ENCODE results near the gene SPRED1.

SPRED1 gene

GRCh38 chr15:38367476-38367875 is 114.8 kb downstream of the SPRED1 start:
- DNase-seq: no peak

DNA sequence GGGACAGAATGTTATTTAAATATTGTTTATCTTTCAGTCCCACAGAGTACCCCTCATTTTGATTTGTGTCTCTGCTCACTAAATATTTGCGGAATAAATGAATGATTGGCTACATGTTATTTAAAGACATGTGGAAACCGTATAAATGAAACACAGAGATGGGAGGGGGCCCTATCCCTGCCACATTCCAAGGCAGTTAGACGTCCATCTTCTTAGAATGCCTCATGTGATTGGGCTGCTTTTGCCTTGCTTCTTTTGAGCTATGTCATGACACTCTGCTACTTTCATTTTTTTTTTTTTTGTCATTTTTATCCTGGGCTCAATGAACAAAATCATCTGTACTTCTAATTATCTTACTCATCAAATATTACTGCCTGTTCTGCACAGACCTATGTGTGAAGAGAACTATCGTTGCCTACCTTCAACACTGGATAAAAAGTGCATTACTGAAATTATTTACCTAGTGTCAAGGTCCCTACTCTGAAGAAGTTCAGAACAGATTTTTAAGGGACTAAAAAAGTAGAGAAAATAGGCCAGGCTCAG is 117.4 kb downstream of the SPRED1 start:
- DNase-seq: no peak

DNA sequence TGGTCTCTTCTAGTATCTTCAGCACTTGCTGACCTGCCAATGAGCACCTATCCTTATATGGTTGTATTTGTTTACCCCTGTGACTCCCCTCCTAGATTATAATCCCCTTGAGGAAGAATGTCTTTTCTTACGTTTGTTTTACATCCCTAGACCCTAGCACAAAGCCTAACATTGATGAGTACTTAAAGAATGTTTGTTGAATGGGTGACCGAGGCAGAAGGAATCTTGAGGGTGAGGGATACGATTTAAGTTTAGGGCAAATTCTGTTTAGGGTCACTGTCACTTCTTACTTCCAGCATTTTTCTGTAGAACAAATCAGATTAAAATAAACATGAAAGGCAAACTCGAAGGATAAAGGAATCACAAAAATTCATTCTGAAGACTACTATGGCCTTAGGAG is 120.4 kb downstream of the SPRED1 start:
- no peak for DNase-seq

GRCh38 chr15:38374029-38374428 is 121.4 kb downstream of the SPRED1 start:
- DNase-seq: no peak

GRCh38 chr15:38374556-38374955 is 121.9 kb downstream of the SPRED1 start:
- DNase-seq: no peak

- DNase-seq: no peak
These were observed 123.4 kb downstream of the SPRED1 start for GRCh38 chr15:38376081-38376480.

- no peak for DNase-seq
These were observed 125.0 kb downstream of the SPRED1 start for GRCh38 chr15:38377636-38378035.

- no peak for DNase-seq
These were observed 125.5 kb downstream of the SPRED1 start for GRCh38 chr15:38378161-38378560.

- DNase-seq: peak; percentile 17
These were observed 137.4 kb downstream of the SPRED1 start for GRCh38 chr15:38389924-38390542.

DNA sequence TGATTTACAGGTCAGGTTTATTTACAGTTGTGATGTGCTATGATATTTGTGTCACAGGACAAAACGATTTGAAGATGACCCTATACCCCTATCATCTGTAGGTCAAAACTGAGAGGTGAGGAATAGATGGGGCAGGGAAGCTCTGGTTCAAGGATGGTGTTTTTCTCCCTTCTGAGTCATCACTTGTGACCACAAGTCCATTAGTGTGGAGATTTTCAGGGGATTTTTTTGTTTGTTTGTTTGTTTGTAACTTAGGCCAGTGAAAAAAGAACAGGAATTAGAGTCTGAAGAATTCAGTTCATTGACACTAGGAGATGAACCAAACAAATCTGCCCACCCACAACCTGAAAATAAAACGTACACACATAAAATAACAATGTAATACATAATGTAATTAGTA is 138.6 kb downstream of the SPRED1 start:
- no peak for DNase-seq

DNA sequence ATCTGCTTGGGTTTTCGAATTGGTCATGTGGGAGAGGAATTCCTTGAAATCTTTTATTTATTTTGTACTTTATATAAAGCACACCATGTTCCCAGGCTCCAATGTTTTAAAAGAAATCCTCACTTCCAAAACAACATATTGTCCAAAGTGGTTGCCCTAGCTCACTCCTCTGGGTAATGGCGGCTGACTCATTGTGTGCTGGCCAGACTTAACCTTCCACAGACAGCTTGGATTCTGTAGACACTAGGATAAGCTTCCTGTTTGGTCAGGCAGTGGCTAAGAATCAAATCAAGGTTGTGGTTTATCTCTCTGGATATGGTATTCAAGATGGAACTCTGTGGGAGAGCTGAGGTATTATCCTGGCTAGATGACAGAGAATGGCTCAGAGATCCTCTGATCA is 145.5 kb downstream of the SPRED1 start:
- no peak for DNase-seq

DNA sequence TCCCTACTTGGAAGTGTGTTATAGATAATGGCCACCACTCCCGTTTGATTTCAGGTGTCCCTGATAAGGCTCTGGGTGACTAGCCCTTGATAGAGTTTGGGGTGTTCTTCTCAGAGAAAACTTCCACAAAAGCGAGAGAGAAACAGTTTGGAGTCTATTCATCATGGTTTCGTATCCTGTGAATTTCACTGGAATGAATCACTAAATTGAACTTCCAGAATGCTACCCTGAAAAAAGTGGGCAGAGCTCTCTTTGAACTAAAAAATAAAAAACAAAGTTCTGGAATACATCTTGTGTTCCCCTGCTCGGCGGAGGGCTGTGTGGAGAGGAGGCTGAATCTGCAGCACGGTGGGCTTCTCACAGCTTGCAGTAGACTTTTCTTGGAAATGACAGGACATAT is 148.5 kb downstream of the SPRED1 start:
- no peak for DNase-seq

- DNase-seq: no peak
These were observed 149.1 kb downstream of the SPRED1 start for GRCh38 chr15:38401701-38402100.

DNA sequence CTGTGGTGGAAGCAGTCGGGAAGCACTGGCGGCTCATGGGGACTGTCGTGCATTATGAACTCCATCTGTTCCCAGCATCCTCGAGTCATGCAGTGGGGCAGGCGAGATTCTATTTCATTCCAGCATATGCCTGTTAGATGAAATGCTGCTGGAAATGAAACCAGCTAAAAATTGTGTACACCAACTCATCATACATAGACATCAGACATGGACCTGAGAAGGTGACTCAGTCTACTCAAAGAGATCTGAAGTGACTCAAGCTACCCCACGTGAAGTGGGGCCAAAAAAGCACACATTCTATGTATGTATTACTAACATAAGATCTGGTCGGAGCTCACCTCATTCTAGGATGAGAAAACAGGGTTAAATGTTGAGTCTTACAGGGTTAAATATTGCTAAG is 153.8 kb downstream of the SPRED1 start:
- no peak for DNase-seq
